HCEC 1CT (cell line): Measurements from ENCODE around the gene RNF103.
"Not testable (repeated sequence)": the region's sequence is repeated elsewhere in the genome, so short reads cannot be mapped to it uniquely, and the experiment has no call there.

Source experiments
- DNase-seq: peaks from one replicate; pipeline ENCODE4 v3.0.0-alpha.2; 2017

RNF103 gene

DNA sequence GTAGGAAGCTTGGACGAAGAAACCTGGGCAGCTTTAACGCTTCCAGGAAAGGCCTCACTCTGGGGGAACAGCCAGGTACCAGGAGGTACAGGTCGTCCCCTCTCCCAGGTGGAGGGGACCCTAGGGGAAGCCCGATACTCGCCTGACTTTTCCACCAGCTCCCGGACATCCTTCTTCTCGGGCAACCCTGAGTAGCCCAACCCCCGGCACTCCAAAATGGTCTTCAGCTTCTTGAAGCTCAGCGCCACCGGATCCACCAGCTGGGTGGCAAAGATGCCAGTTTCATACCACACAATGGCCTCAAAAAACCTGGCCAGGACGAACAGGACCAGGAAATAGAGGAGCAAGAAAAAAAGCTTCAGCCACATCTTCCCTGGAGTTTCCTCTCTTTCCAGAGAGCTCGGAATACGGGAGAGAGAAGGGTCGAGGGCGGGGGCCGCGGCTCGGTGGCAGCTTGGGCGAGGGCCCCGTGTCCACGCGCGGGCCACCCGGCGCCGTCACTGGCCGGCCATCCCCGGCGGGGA is 1.1 kb downstream of the RNF103 start:
- peak; percentile 15 for DNase-seq

DNA sequence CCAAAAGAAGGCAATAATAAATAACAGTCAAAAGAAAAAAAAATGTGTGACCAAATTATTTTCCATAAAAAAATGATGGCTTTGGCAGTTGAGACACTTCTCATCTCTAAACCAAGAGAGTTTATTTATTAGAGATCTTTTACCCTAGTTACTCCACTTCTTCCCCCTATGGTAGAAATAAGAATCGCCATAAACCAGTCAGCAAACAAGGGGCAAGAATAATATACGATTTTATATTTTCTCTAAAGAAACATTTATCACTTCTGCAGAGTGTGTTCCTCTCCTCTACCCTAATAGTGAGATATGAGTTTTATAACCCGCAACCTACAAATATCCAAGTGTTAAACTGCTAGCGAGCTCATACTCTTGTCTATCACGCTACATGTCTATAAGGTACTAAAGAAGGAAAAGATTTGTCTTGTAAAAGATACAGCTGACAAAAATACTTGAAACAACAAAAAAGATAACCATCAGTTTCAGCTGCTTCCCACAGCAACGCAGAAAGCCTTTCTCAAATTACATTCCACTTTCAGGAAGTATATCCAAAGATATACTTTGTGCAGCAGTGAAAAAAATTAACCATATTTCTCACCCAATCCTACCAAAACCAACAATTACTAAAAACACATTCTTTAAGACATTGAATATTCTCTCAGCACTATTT is 2.3 kb downstream of the RNF103 start:
- peak; percentile 15 for DNase-seq

GRCh38 chr2:86617738-86618137 is 5.9 kb downstream of the RNF103 start:
- DNase-seq, result no peak

GRCh38 chr2:86617153-86617552 is 6.5 kb downstream of the RNF103 start:
- no peak for DNase-seq

GRCh38 chr2:86616502-86616901 is 7.2 kb downstream of the RNF103 start:
- no peak for DNase-seq

DNA sequence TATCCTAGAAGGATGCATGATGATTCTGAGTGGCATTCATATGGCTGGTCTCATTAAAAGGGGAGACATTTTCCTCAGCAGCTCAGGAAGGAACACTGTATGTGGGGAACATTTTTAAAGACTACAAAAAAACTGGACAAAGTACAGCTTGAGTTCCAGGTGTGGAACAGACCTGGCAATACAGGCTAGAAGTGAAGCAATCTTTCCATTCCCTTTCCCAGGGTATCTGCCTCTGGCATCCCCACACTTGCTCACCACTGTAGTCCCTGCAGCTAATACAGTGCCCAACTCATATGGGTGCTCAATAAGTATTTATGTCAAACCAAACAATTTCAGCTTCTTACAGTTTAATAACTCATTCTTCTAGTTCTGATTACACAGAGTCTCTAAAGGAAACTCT is 8.1 kb downstream of the RNF103 start:
- no peak for DNase-seq

DNA sequence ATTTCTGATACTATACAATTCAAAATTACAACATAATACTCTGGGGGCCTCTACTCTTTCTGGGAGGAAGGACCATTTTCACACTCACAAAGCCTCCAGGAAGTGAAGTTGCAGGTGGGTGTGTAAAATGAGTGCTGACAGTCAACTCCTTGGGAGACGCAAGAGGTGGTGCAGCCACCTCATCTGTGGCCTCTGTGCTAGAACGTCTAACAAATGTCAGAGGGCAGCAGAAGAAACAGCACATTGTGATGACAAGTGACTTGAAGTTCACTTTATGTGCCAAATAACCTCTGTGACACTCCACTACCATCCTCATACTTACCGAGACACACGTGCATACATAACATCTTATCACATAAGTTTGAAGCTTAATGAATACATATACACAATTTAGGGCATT is 10.2 kb downstream of the RNF103 start:
- no peak for DNase-seq

- no peak for DNase-seq
Measured at GRCh38 chr2:86610871-86611270, 12.8 kb downstream of the RNF103 start.

DNA sequence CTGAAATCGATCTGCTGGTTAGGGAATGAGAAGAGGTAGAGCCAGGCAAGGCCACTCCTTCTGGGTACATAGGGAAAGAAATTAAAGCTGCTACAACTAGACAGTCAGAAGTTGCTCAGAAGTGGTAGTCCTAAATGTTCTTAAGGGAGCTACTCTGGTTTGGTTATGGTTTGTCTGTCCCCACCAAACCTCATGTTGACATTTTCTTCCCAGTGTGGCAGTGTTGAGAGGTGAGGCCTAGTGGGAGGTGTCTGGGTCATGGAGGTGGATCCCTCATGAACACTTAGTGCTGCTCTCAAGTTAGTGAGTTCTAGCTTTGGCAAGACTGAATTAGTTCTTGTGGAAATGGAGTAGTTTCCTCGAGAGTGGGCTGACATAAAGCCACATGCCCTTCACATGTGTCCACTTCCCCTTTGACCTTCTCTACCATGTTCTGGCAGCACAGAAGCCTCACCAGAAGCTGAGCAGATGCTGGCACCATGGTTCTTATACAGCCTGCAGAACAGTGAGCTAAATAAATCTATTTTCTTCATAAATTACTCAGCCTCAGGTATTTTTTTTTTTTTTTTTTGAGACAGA is 14.7 kb downstream of the RNF103 start:
- DNase-seq, result no peak

DNA sequence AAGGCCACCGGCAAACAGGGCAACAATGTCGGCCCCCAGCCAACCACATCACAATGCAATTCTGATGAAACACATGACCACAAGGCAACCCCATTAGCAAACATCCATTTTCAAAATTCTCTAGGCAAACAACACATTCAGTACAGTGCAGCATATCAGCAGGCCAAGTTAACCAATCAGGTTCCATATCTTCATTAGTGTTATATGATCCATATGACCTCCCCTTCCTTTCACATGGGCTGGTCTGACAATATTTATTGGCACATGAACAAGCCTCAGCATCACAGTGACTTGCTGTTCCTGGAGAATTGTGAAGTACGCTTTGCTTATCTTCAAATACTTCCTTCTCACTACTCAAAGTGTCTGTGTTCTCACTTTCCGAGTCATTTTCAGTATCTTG is 19.8 kb downstream of the RNF103 start:
- DNase-seq, result no peak

DNA sequence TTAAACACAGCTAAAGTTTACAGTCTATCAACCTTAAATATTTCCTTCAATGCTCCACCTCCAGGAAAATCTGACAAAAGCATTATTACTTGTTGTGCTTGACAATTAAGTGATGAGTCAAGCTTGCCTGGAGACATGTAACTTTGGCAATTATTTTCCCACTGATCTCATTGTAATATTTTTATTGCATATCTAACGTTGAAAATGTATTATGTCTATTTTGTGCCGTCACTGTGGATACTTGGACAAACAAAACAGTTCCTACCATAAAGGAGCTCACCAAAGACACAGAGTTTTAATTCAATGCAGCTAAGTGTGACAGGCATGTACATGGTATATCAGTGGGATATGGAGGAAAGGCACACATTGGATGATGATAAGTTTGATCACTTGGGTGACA is 24.7 kb downstream of the RNF103 start:
- DNase-seq, result no peak

DNA sequence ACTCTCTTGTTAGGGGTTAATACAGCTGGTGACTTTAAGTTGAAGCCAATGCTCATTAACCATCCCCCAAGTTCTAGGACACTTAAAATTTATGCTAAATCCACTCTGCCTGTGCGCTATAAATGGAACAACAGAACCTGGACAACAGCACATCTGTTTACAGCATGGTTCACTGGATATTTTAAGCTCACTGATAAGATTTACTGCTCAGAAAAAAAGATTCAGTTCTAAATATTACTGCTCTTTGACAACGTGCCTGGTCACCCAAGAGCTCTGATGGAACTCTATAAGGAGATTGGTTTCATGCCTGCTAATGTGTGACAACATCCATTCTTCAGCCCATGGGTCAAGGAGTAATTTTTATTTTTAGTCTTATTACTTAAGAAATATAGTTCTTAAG is 27.5 kb downstream of the RNF103 start:
- DNase-seq, result no peak

DNA sequence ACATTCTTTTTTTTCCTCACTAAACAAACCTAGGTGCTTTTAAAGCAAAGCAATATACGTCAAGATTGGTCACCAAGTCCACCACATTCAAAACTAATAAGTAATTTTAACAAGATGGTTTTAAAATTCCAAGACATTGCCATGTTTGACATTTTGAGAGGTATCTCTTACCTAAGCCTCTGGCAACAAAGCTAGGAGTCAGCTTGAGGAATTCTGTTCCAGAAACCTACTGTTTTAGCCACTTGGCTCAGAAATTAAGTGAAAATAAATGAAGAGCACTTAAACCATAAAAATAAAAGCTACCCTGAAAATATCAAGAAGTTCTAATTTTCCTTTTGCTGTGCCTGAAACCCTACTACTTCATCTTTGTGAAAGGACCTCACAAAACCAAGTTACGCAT is 30.4 kb downstream of the RNF103 start:
- DNase-seq, result no peak

DNA sequence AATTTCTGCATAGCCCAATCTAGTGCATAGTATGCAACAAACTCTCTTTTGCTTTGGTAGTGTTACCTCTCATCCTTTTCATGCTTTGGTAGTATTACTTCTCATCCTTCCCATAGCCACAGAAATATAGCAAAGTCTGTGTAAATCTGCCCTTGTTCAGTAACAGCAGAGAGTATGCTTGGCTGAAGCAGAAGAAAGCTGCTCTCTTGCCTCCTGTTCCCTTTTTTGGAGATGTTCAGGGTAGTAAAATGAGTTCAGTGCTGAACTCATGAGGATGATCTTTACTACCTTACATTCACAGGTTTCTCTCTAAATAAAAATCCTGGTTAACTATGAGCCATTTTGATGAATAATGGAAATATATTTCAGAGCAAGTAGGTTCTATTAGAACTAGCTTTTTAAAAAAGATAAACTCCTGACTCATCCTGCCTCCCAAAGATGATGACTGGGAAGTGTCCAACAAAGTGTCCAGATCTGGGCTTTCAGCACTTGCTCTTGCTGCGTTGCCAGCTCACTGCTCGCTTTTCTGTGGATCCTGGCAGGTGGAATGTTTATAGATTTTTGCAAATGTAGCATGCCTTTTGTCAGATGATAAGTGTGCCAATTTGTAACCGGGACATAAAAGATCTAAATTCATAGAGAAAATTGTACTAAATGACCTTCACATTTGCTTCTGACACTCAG is 31.0 kb downstream of the RNF103 start:
- DNase-seq, result no peak

- DNase-seq, result not testable (repeated sequence)
Measured at GRCh38 chr2:86589701-86590100, 34.0 kb downstream of the RNF103 start.

DNA sequence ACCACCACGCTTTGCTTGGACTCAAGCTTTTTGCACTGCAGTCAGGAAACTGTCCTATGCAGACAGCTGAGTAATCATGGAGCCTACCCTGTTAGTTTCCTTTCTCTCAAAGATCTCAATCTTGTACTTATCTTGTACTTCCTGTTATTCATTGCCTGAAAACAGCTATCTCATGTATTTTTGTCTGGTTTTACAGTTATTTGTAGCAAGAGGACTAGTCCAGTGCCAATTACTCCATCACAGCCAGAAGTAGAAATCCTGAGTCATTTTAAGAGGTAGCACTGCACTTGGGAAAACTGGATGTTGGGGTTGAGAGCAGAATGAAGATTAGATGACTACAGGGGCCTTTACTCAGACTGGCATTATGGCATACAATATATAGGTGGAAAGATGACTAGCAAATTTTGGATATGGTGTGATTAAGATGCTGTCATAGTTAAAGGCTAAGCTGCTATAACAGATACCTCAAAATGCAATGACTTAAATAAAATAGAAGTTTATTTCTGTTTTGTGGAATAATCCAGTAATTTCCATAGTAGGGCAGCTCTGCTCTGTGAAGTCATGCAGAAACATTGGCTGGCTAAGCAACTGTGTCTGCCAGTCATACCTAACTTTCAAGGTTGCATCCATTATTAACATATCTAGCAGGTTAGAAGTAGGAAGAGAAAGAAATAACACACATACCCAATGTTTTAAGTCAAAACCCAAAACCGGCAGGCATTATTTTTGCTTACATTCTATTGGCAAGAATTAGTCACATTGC is 39.3 kb downstream of the RNF103 start:
- no peak for DNase-seq

DNA sequence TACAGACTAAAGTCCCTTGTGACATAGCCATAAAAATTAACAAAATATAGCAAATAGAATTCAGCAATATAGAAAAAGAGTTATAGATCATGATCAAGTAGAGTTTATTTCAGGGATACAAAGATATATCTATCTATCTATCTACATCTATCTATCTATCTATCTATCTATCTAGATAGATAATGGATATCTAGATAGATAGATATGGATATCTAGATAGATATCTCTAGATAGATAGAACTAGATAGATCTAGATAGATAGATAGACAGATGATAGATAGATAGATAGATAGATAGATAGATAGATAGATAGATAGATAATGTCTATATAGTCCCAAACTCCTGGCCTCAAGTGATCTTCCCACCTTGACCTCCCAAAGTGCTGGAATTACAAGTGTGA is 43.1 kb downstream of the RNF103 start:
- DNase-seq, result no peak

DNA sequence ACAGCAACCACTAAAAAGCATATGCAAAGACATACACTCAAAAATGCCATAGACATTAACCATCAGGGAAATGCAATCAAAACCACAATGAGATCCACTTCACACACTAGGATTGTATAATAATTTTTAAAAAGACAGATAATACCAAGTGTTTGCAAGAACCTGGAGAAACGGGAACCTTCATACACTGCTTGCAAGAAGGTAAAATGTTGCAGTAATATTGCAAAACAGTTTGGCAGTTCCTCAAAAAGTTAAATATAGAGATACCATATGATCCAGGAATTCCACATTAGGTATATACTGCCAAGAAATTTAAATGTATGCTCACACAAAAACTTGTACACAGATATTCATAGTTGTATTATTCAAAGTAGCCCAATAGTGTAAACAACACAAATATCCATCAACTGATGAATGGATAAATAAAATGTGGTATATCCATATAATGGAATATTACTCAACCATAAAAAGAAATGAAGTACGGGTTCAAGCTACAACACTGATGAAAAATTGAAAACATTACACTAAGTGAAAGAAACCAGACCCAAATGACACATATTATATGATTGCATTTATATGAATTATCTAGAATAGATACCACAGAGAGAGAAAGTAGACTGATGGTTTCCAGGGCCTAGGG is 45.7 kb downstream of the RNF103 start:
- DNase-seq, result no peak

DNA sequence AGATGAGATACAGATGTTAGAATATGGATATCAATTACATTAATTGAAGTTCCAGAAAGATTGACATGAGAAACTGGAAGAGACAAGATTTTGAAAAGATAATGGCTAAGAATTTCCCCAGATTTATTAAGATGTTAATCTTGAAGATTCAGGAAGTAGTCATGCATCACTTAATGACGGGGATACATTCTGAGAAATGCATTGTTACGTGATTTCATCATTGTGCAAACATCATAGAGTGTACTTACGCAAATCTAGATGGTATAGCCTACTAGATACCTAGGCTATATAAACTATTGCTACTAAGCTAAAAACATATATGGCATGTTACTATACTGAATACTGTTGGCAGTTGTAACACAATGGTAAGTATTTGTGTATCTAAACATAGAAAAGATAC is 53.6 kb downstream of the RNF103 start:
- no peak for DNase-seq

DNA sequence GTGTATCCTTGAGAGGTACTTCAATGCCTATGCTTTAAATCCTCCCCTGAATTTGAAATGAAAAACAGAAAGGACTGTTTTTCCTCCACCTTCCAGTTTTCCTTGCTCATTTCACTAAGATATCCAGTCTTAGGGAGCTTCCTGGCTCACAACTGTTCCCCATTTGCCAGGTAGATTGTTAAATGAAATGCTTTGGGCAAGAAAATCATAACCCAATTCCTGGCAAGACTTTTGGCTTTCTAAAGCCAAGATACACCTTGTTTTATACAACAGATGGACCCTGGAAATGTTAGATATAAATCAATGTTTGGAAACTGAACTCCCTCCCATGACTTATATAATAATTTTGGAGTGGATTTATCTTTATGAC is 56.9 kb downstream of the RNF103 start:
- DNase-seq, result no peak

DNA sequence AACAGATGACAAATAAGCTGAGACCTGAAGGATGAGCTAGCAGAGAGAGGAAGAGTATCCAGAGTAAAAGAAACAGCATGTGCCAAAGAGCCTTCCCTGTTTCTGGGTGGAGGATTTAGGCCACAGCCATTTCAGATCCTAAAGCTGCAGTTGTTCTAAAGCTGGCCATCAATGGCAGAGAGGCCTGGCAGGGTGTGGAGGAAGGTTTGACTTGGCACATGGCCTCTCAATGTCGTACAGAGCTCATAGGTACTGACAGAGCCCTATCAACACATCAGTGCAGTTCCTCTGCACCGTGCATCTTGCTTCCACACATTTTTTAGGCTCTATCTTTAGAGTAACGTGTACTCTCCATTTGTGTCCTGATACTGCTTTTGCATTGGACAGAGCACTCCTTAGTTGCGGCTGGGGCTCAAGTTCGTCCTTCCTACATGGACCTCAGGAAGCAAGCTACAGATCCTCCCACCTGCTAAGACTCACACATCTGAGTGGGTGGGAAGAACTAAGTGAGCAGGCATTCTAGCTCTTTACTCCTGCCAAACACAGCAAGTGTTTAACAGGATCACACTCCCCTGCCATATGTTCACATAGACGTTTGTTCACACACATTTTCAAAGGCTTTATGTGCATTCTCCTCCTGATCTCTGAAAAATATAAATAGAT is 57.4 kb downstream of the RNF103 start:
- DNase-seq, result no peak

GRCh38 chr2:86563650-86564061 is 60.0 kb downstream of the RNF103 start:
- DNase-seq, result no peak
